Measurements from ENCODE around the gene SERGEF. TPM values are rescaled to one million over a fixed set of nuclear protein-coding genes. Genes with fewer than 3 reads are reported as not detected.

The SERGEF gene
- total and polyA plus RNA-seq, 2 donors from 2014 or later = 33.2 to 63.0 TPM

- Histone ChIP-seq H3K27ac (ENCODE audit: low read depth in 2 of 2, low read length in 2 of 2) (no peak overlapping the region), H3K27me3 (ENCODE audit: control insufficient read depth, insufficient read depth, low read length) (no peaks in the 10 kb centered on the region), H3K4me3 (ENCODE audit: low read length in 3 of 3) (no peak overlapping the region), H3K9me3 (ENCODE audit: control insufficient read depth in 2 of 3, insufficient read depth in 1 of 3, low read length in 3 of 3) (no peaks in the 10 kb centered on the region), H3K9ac (ENCODE audit: low read length in 3 of 3) (no peak overlapping the region), H3K36me3 (ENCODE audit: control insufficient read depth in 2 of 3, insufficient read depth in 3 of 3, low read length in 3 of 3) (peaks cover 0 to 8% (median 4%) of the 10 kb centered on the region in 3 donors), H3K4me1 (ENCODE audit: control insufficient read depth in 2 of 3, insufficient read depth in 2 of 3, low read depth in 1 of 3, low read length in 3 of 3) (peaks cover 0 to 11% (median 6%) of the 10 kb centered on the region in 3 donors)
- DNase-seq (no peak), FAIRE-seq (no peak)
- TF ChIP-seq, protein P1, sequence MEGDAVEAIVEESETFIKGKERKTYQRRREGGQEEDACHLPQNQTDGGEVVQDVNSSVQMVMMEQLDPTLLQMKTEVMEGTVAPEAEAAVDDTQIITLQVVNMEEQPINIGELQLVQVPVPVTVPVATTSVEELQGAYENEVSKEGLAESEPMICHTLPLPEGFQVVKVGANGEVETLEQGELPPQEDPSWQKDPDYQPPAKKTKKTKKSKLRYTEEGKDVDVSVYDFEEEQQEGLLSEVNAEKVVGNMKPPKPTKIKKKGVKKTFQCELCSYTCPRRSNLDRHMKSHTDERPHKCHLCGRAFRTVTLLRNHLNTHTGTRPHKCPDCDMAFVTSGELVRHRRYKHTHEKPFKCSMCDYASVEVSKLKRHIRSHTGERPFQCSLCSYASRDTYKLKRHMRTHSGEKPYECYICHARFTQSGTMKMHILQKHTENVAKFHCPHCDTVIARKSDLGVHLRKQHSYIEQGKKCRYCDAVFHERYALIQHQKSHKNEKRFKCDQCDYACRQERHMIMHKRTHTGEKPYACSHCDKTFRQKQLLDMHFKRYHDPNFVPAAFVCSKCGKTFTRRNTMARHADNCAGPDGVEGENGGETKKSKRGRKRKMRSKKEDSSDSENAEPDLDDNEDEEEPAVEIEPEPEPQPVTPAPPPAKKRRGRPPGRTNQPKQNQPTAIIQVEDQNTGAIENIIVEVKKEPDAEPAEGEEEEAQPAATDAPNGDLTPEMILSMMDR (IDR thresholded peaks at IDR 0.05; ENCODE audit: borderline replicate concordance, extremely low read depth, insufficient read depth) = no peak
- intact Hi-C loops (cut with DNase I) = no loop called here
Measured at GRCh38 chr11:17989306-17989705, 23.5 kb downstream of the SERGEF start.

DNA sequence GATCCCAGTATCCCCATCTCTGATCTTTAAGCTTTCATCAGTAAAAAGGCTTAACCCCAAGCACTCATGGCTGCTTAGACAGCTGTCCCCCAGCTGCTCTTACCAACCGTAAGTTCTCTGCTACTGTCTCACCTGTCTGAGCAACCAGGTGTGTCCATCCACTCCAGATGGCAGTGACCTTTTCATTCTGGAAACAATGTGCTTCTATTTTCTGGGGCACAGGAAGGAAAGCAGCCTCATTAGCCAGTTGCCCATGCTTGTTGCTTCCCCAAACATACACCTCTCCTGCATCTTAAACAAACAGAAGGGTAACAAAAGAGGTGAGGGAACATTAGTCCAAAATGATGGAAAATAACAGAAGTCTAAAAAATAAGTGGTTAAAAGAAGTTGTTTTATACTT lies 24.4 kb downstream of the SERGEF start:
- FAIRE-seq (no peak), DNase-seq (no peak)
- H3K9ac ChIP-seq (ENCODE audit: low read length in 3 of 3) = no peak overlapping the region
- H3K36me3 ChIP-seq (ENCODE audit: control insufficient read depth in 2 of 3, insufficient read depth in 3 of 3, low read length in 3 of 3) = peaks cover 0 to 8% (median 4%) of the 10 kb centered on the region in 3 donors
- no peaks in the 10 kb centered on the region for H3K27me3 ChIP-seq (ENCODE audit: control insufficient read depth, insufficient read depth, low read length)
- H3K4me3 ChIP-seq (ENCODE audit: low read length in 3 of 3) = no peak overlapping the region
- H3K4me1 ChIP-seq (ENCODE audit: control insufficient read depth in 2 of 3, insufficient read depth in 2 of 3, low read depth in 1 of 3, low read length in 3 of 3) = peaks cover 0 to 11% (median 6%) of the 10 kb centered on the region in 3 donors
- TF ChIP-seq, protein P1 (IDR thresholded peaks at IDR 0.05; ENCODE audit: borderline replicate concordance, extremely low read depth, insufficient read depth) = no peak
- H3K9me3 ChIP-seq (ENCODE audit: control insufficient read depth in 2 of 3, insufficient read depth in 1 of 3, low read length in 3 of 3) = no peaks in the 10 kb centered on the region
- no peak overlapping the region for H3K27ac ChIP-seq (ENCODE audit: low read depth in 2 of 2, low read length in 2 of 2)
- intact Hi-C loops (cut with DNase I) = no loop called here

DNA sequence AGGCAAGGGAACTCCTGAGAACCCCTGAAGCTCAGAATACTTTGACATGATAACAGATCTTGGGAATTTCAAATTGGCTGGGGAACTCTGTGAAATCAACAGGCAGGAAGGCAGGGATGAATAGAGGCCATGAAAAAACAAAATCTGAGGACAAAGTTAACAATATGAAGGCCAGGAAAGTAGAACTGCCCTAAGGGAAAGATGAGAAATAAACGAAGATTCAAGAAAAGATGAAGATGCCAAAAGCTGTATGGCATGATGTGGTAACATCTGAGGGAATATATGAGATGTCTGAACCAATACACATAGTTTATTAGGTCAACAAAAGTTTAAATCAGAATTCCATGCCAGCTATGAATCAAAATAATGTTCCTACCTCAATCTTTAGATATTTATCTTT lies 25.0 kb downstream of the SERGEF start:
- peaks cover 0 to 11% (median 6%) of the 10 kb centered on the region in 3 donors for H3K4me1 ChIP-seq (ENCODE audit: control insufficient read depth in 2 of 3, insufficient read depth in 2 of 3, low read depth in 1 of 3, low read length in 3 of 3)
- TF ChIP-seq, protein P1 (IDR thresholded peaks at IDR 0.05; ENCODE audit: borderline replicate concordance, extremely low read depth, insufficient read depth) = no peak
- intact Hi-C loops (cut with DNase I) = no loop called here
- H3K9ac ChIP-seq (ENCODE audit: low read length in 3 of 3) = no peak overlapping the region
- FAIRE-seq (no peak), DNase-seq (no peak)
- H3K36me3 ChIP-seq (ENCODE audit: control insufficient read depth in 2 of 3, insufficient read depth in 3 of 3, low read length in 3 of 3) = peaks cover 0 to 8% (median 4%) of the 10 kb centered on the region in 3 donors
- no peaks in the 10 kb centered on the region for H3K9me3 ChIP-seq (ENCODE audit: control insufficient read depth in 2 of 3, insufficient read depth in 1 of 3, low read length in 3 of 3)
- no peak overlapping the region for H3K4me3 ChIP-seq (ENCODE audit: low read length in 3 of 3)
- no peaks in the 10 kb centered on the region for H3K27me3 ChIP-seq (ENCODE audit: control insufficient read depth, insufficient read depth, low read length)
- no peak overlapping the region for H3K27ac ChIP-seq (ENCODE audit: low read depth in 2 of 2, low read length in 2 of 2)

DNA sequence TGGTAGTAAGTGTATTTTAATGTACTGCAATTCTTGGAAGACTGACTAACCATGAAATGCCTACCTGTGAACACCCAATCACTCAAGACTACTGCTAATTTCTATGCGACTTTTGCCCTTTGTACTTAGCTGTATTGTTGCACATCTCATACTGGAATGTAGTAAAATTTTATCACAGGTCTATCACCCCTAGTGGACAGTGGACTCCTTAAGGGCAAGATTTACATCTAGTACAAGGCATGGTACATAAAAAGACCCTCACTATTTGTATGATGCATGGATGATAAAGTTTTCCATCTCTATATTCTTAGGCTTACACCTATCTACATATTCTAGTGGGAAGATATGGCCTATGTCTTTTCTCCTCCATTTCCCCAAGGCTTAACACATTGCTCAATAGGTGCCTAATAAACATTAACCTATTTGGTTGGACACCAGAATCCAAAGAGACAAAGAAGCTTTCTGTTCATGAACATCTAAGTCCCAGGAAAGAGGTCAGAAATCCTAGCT lies 26.1 kb downstream of the SERGEF start:
- TF ChIP-seq, protein P1 (IDR thresholded peaks at IDR 0.05; ENCODE audit: borderline replicate concordance, extremely low read depth, insufficient read depth) = no peak
- no peaks in the 10 kb centered on the region for H3K9me3 ChIP-seq (ENCODE audit: control insufficient read depth in 2 of 3, insufficient read depth in 1 of 3, low read length in 3 of 3)
- intact Hi-C loops (cut with DNase I) = no loop called here
- H3K4me3 ChIP-seq (ENCODE audit: low read length in 3 of 3) = no peak overlapping the region
- FAIRE-seq (no peak), DNase-seq (peak in 1 of 5 donors; percentile 7)
- no peak overlapping the region for H3K9ac ChIP-seq (ENCODE audit: low read length in 3 of 3)
- H3K36me3 ChIP-seq (ENCODE audit: control insufficient read depth in 2 of 3, insufficient read depth in 3 of 3, low read length in 3 of 3) = peaks cover 0 to 8% (median 4%) of the 10 kb centered on the region in 3 donors
- H3K27me3 ChIP-seq (ENCODE audit: control insufficient read depth, insufficient read depth, low read length) = no peaks in the 10 kb centered on the region
- H3K4me1 ChIP-seq (ENCODE audit: control insufficient read depth in 2 of 3, insufficient read depth in 2 of 3, low read depth in 1 of 3, low read length in 3 of 3) = peaks cover 0 to 11% (median 6%) of the 10 kb centered on the region in 3 donors
- H3K27ac ChIP-seq (ENCODE audit: low read depth in 2 of 2, low read length in 2 of 2) = no peak overlapping the region

Data from kidney (tissue), 14 donors.